ENCODE results near the gene VNN1. TPM values are rescaled to one million over a fixed set of nuclear protein-coding genes. Genes with fewer than 3 reads are reported as not detected.

The VNN1 gene, protein sequence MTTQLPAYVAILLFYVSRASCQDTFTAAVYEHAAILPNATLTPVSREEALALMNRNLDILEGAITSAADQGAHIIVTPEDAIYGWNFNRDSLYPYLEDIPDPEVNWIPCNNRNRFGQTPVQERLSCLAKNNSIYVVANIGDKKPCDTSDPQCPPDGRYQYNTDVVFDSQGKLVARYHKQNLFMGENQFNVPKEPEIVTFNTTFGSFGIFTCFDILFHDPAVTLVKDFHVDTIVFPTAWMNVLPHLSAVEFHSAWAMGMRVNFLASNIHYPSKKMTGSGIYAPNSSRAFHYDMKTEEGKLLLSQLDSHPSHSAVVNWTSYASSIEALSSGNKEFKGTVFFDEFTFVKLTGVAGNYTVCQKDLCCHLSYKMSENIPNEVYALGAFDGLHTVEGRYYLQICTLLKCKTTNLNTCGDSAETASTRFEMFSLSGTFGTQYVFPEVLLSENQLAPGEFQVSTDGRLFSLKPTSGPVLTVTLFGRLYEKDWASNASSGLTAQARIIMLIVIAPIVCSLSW
- total RNA-seq = 10.1 TPM
- long read RNA-seq, transcript VNN1-201 (7 exons, 3,106 nt) = major isoform, 10 of 14 reads
- long read RNA-seq, partial matches to known transcripts = 1 of 14 reads
- long read RNA-seq, other reads (novel, unspliced or antisense) = 3 of 14 reads

DNA sequence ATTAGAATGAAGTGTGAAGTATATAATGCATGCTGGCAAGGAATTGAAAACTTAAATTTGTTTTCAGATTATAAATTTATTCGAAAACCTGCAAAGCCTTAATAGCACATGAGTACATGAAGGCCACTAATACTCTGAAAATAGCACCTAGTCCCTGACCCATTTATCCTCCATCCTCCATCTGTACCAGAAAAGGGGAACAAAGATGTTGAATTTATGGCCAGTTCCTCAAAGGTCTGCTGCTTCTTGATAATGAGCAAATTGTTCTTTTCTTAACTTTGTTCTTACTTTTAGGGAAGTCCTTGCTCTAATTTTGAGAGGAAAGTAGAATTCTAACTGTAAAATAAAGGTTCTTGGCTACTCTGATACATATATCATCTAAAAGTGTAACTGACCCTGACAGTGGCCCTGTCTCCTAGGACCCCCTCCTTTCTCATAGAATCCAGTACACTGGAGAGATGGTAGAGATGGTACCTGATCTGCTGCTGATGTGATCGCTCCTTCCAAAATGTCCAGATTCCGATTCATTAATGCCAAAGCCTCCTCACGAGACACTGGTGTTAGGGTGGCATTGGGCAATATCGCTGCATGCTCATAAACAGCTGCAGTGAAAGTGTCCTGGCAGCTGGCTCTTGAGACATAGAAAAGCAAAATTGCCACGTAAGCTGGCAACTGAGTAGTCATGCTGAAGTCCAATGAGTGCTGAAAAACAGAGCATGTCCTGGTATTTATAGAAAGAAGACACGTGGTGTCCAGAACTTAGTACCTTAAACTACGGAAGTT, at the start of gene VNN1:
Gene VNN1, minus strand, starts transcription at position 704 of the 783 bp plus-strand sequence. Its CDS starts 20 bp downstream, at position 684.
- TF ChIP-seq, protein P1, sequence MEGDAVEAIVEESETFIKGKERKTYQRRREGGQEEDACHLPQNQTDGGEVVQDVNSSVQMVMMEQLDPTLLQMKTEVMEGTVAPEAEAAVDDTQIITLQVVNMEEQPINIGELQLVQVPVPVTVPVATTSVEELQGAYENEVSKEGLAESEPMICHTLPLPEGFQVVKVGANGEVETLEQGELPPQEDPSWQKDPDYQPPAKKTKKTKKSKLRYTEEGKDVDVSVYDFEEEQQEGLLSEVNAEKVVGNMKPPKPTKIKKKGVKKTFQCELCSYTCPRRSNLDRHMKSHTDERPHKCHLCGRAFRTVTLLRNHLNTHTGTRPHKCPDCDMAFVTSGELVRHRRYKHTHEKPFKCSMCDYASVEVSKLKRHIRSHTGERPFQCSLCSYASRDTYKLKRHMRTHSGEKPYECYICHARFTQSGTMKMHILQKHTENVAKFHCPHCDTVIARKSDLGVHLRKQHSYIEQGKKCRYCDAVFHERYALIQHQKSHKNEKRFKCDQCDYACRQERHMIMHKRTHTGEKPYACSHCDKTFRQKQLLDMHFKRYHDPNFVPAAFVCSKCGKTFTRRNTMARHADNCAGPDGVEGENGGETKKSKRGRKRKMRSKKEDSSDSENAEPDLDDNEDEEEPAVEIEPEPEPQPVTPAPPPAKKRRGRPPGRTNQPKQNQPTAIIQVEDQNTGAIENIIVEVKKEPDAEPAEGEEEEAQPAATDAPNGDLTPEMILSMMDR (IDR thresholded peaks at IDR 0.05) = no peak
- no peaks in the 10 kb centered on the region for H3K36me3 ChIP-seq
- intact Hi-C loops (cut with DNase I) = no loop called here
- H3K27ac ChIP-seq = peak within 1 kb of the TSS; percentile 61
- DNase-seq (no peak), ATAC-seq (peak; percentile 85)
- no peaks in the 10 kb centered on the region for H3K9me3 ChIP-seq
- H3K27me3 ChIP-seq = no peaks in the 10 kb centered on the region
- no peak within 1 kb of the TSS for H3K4me3 ChIP-seq
- no peaks in the 10 kb centered on the region for H3K4me1 ChIP-seq

DNA sequence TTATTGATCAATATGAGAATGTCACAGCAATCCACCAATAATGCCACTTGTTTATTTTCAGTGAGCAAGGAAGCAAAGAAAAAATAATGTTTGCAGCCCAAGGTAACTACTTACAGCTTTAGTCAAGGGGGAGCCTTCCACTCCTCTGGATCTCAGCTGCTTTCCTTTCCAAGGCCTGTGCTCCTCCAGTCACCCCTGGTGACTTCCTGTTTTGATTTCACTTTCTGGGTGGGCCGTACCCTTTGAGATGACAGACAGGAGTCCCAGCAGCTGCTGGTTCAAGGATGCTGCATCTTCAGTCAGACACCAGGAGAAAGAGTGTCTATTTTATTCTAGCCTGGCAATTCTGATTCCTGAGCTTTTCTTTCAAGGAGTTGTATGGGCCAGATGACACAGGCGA, 49.4 kb upstream of the VNN1 start:
- DNase-seq = no peak
- peak; percentile 70 for ATAC-seq
- Histone ChIP-seq H3K27me3 (no peaks in the 10 kb centered on the region), H3K9me3 (no peaks in the 10 kb centered on the region), H3K36me3 (no peaks in the 10 kb centered on the region), H3K27ac (no peak overlapping the region), H3K4me3 (peak overlapping the region; percentile 15), H3K4me1 (no peaks in the 10 kb centered on the region)
- intact Hi-C loops (cut with DNase I) = no loop called here
- TF ChIP-seq, protein P1 (IDR thresholded peaks at IDR 0.05) = no peak

DNA sequence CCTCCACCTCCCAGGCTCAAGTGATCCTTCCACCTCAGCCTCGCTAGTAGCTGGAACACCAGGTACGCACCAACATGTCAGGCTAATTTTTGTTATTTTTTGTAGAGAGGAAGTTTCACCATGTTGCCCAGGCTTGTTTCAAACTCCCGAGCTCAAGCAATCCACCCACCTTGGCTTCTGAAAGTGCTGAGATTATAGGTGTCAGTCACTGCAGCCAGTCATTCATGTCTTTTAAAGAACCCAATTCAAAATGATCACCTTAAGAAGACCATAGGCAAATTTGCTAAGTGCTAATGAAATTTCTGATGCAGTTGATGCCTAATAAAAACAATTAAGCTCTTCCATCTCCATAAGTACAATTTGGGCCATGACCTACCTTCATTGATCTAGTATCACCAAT, 46.4 kb upstream of the VNN1 start:
- Histone ChIP-seq H3K4me3 (no peak overlapping the region), H3K4me1 (no peaks in the 10 kb centered on the region), H3K27ac (no peak overlapping the region), H3K27me3 (no peaks in the 10 kb centered on the region), H3K9me3 (no peaks in the 10 kb centered on the region), H3K36me3 (no peaks in the 10 kb centered on the region)
- TF ChIP-seq, protein P1 (IDR thresholded peaks at IDR 0.05) = no peak
- ATAC-seq (no peak), DNase-seq (no peak)
- intact Hi-C loops (cut with DNase I) = no loop called here

DNA sequence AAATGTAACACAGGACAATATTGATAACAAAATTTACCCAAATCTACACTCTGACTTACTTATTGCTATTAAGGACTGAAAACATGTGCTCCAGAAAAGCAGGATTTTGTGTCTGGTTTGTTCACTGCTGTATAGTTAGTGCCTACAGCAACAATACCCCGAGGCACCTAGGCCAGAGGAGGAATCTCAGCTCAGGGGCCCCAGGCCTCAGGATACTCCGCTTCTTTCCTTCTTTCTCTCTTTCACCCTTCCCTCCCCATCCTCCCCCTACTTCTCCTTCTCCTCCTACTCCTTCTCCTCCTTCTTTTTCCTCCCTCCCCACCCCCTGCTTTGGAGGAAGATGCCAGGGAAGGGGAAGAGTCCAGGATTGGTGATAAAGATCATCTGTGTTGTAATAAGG, 44.8 kb upstream of the VNN1 start:
- Histone ChIP-seq H3K27me3 (no peaks in the 10 kb centered on the region), H3K4me3 (no peak overlapping the region), H3K9me3 (no peaks in the 10 kb centered on the region), H3K4me1 (no peaks in the 10 kb centered on the region), H3K27ac (no peak overlapping the region), H3K36me3 (no peaks in the 10 kb centered on the region)
- no peak for DNase-seq
- intact Hi-C loops (cut with DNase I) = no loop called here
- TF ChIP-seq, protein P1 (IDR thresholded peaks at IDR 0.05) = no peak
- ATAC-seq = peak; percentile 28

DNA sequence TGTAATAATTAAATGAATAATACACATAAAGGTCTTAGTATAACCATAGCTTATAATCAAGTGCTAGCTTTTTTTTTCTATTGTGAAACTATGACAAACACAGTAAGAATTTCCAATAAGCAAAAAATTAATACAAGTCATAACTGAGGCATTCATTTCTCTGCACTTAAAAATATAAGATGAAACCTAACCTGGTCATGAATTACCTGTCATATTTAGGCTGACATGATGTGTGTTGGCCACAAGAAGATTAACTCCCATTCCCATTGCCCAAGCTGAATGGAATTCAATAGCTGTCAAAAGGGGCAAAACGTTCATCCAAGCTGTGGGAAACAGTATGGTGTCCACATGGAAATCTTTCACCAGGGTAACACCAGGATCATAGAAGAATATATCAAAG, 38.4 kb upstream of the VNN1 start:
- Histone ChIP-seq H3K36me3 (no peaks in the 10 kb centered on the region), H3K9me3 (no peaks in the 10 kb centered on the region), H3K27me3 (no peaks in the 10 kb centered on the region), H3K27ac (no peak overlapping the region), H3K4me3 (no peak overlapping the region), H3K4me1 (no peaks in the 10 kb centered on the region)
- intact Hi-C loops (cut with DNase I) = no loop called here
- no peak for ATAC-seq
- TF ChIP-seq, protein P1 (IDR thresholded peaks at IDR 0.05) = no peak
- DNase-seq = no peak

Measured in upper lobe of right lung (tissue), 1 donor.